Airway epithelial cell (primary cell): Measurements from ENCODE around the gene ING3. TPM values are rescaled to one million over a fixed set of nuclear protein-coding genes. Genes with fewer than 3 reads are reported as not detected.

Source experiments
- total RNA-seq: library from RNA; depleted of rRNA; stranded (reverse); fragments of >200 nt; gene quantifications from 2 replicates; pipeline ENCODE4 v1.2.3, GENCODE V29; 2015

The ING3 gene, protein sequence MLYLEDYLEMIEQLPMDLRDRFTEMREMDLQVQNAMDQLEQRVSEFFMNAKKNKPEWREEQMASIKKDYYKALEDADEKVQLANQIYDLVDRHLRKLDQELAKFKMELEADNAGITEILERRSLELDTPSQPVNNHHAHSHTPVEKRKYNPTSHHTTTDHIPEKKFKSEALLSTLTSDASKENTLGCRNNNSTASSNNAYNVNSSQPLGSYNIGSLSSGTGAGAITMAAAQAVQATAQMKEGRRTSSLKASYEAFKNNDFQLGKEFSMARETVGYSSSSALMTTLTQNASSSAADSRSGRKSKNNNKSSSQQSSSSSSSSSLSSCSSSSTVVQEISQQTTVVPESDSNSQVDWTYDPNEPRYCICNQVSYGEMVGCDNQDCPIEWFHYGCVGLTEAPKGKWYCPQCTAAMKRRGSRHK
- 3.3 and 6.3 TPM in 2 replicates for total RNA-seq

DNA sequence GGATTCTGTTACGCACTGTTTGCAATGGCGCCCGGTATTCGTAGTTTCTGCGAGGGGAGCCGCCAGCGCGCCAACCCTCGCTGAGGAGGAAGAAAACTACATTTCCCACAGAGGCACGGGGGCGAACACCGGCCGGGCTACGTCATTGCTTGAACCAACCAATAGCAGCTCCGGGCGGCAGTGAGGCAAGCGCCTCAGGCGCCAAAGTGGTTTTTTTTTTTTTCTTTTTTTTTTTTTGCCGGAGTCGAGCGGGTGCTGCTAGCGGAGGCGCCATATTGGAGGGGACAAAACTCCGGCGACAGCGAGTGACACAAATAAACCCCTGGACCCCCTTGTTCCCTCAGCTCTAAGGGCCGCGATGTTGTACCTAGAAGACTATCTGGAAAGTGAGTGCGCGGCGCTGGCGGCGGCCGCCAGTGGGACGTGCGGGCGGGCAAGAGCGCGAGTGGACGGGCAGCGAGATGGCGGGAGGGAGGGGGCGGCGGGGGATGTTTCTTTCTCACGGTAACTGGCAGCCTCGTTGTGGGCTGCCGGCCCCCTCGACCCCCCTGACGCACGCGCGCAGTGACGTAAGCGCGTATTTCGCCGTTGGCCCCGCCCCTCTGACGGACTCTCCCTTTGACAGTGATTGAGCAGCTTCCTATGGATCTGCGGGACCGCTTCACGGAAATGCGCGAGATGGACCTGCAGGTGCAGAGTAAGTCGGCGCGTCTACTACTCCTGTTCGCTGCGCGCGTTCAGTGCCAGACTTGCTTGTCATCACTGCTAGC, at the start of gene ING3:
Gene ING3 (plus strand): TSS at position 239 of the 770 bp plus-strand sequence. CDS start 120 bp downstream, at position 359.

DNA sequence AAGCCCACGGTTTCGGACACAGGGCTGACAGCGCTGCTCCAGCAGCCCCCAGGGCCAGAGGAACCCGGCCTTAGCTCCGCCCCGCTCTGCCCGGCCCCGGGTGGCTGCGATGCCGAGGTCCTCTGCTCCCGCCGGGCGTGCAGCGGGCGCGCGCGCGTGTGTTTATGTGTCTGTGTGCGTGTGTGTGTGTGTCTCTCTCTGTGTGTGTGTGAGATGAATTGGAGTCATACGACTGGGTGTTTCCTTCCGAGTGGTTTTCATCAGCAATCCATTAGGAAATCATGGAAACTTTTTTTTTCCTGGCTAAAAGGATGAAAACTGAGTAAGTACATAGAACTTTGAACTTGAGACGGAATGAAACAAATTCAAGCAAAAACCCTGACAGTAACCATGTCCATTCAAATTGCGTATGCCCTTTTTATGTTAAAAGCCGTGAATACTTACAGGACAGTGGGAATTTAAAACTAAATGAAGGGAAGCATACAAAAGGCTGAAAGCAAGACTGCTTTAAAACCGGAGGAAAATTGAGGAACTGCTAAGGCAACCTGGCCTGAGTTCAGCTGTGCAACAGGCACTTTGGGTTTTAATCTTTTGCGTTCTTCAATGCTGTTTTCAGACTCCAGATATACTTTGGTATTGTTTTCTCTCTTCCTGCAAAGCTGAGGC, 38.1 kb downstream of the ING3 start, which contains the start of gene CPED1:
Gene CPED1 (plus strand): TSS at position 121 of the 666 bp plus-strand sequence. CDS start 911 bp downstream, outside the sequence.

Other genes with a start within 250 kb of the ING3 start
- 2.5 and 2.9 TPM in 2 replicates for gene TSPAN12, start 92.6 kb upstream of the ING3 start, total RNA-seq
- gene CPED1, start 37.9 kb downstream of the ING3 start, total RNA-seq, result 0.23 and 0.28 TPM in 2 replicates